ENCODE results near the gene HSPA12B. TPM values are rescaled to one million over a fixed set of nuclear protein-coding genes. Genes with fewer than 3 reads are reported as not detected.
"Not testable (repeated sequence)": the region's sequence is repeated elsewhere in the genome, so short reads cannot be mapped to it uniquely, and the experiment has no call there.

Gene HSPA12B
- total RNA-seq, 1 experiment from 2014 or later = not detected

DNA sequence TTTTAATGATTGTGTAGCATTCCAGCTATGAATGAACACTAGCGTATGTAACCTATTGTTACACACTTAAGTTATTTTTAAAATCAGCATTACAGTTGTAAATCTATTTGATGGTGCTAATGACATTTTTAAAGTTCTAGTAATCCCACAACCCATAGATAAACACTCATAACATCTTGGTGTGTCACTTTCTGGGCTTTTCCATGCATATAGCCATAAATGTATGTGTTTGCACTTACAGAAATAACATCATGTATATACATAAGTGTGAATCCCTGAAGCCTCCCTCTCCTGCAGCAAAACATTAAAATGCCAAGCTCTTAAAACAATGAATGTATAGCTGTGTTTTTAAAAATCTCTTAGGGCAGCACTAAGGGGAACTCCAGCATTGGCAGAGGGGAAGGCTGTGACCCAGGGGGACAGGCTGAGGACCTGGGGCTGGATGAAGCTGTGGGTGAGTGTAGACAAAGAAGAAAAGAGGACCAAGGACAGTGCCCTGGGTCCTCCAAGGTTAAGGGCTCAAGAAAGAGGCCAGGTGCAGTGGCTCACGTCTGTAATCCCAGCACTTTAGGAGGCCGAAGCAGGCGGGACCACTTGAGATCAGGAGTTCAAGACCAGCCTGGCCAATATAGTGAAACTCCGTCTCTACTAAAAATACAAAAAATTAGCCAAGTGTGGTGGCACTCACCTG, 55.0 kb downstream of the HSPA12B start:
- no peak overlapping the region for H3K27ac Mint-ChIP-seq (ENCODE audit: unreplicated experiment)
- TSS peak; percentile 70 for BruUV-seq (replicated peaks)
- POLR2A ChIA-PET = interaction anchor here (1.0 to 2.1 kb wide), 2 partner anchors 19 to 31 kb away, joined by 3 to 7 read pairs; no protein-coding TSS in a partner anchor
- H3K9me3 ChIP-seq = no peaks in the 10 kb centered on the region
- TF ChIP-seq, protein P1, sequence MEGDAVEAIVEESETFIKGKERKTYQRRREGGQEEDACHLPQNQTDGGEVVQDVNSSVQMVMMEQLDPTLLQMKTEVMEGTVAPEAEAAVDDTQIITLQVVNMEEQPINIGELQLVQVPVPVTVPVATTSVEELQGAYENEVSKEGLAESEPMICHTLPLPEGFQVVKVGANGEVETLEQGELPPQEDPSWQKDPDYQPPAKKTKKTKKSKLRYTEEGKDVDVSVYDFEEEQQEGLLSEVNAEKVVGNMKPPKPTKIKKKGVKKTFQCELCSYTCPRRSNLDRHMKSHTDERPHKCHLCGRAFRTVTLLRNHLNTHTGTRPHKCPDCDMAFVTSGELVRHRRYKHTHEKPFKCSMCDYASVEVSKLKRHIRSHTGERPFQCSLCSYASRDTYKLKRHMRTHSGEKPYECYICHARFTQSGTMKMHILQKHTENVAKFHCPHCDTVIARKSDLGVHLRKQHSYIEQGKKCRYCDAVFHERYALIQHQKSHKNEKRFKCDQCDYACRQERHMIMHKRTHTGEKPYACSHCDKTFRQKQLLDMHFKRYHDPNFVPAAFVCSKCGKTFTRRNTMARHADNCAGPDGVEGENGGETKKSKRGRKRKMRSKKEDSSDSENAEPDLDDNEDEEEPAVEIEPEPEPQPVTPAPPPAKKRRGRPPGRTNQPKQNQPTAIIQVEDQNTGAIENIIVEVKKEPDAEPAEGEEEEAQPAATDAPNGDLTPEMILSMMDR (IDR thresholded peaks at IDR 0.05; ENCODE audit: insufficient read depth in 1 of 2, low read depth in 1 of 2, low read length in 1 of 2, severe bottlenecking in 1 of 2, unreplicated experiment in 1 of 2) = no peak
- no peak for DNase-seq
- intact Hi-C loops (cut with micrococcal nuclease; ENCODE audit: unreplicated experiment) = loop anchor here (5.0 kb wide), 1 partner anchor 70 kb away; no protein-coding TSS in a partner anchor
- peaks cover 29% of the 10 kb centered on the region for H3K4me1 ChIP-seq
- H3K9me3 Mint-ChIP-seq (ENCODE audit: unreplicated experiment) = no peaks in the 10 kb centered on the region
- peaks cover 7% of the 10 kb centered on the region for H3K36me3 Mint-ChIP-seq (ENCODE audit: insufficient read depth, unreplicated experiment)
- CTCF ChIA-PET = interaction anchor here (0.6 to 2.5 kb wide), 12 partner anchors 9 to 222 kb away, joined by 3 to 27 read pairs (median 4); partner anchors contain the start of genes ADISSP, AP5S1 and CDC25B
- H3K27me3 ChIP-seq (replicated peaks; ENCODE audit: control insufficient read depth, insufficient read depth, low read length) = no peaks in the 10 kb centered on the region
- H3K4me1 Mint-ChIP-seq (ENCODE audit: low read depth, unreplicated experiment) = peaks cover 7% of the 10 kb centered on the region
- H3K4me3 Mint-ChIP-seq (ENCODE audit: unreplicated experiment) = peak overlapping the region; percentile 74
- peaks cover 3% of the 10 kb centered on the region for H3K27me3 Mint-ChIP-seq (ENCODE audit: insufficient read depth, unreplicated experiment)
- H3K36me3 ChIP-seq (ENCODE audit: control insufficient read depth, insufficient read depth, low read length) = no peaks in the 10 kb centered on the region
- H3K4me3 ChIP-seq (ENCODE audit: low read depth, low read length) = peak overlapping the region; percentile 32

DNA sequence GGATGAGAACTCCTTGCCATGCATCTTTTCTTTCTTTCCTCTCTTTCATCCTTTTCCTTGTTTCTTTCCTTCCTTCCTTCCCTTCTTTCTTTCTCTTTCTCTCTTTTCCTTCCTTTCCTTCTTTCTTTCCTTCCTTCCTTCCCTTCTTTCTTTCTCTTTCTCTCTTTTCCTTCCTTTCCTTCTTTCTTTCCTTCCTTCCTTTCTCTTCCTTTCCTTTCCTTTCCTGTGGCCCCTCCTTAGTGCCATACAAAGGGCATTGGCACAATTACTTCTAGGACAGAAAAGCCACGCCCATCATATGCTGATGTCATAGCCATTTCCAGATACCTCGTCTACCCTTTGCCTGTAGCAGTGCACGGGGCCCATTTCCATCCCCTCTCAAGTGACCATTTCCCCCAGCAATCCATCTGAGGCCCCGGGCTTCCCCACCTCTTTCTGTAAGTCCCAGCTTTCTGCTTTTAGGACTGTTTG, 56.2 kb downstream of the HSPA12B start:
- H3K36me3 Mint-ChIP-seq (ENCODE audit: insufficient read depth, unreplicated experiment) = peaks cover 7% of the 10 kb centered on the region
- POLR2A ChIA-PET = interaction anchor here (0.7 kb wide), 1 partner anchor 30 kb away, joined by 3 read pairs; no protein-coding TSS in a partner anchor
- no peaks in the 10 kb centered on the region for H3K36me3 ChIP-seq (ENCODE audit: control insufficient read depth, insufficient read depth, low read length)
- H3K27me3 ChIP-seq (replicated peaks; ENCODE audit: control insufficient read depth, insufficient read depth, low read length) = no peaks in the 10 kb centered on the region
- intact Hi-C loops (cut with micrococcal nuclease; ENCODE audit: unreplicated experiment) = loop anchor here (5.0 kb wide), 1 partner anchor 69 kb away; no protein-coding TSS in a partner anchor
- H3K9me3 ChIP-seq = no peaks in the 10 kb centered on the region
- TF ChIP-seq, protein P1 (IDR thresholded peaks at IDR 0.05; ENCODE audit: insufficient read depth in 1 of 2, low read depth in 1 of 2, low read length in 1 of 2, severe bottlenecking in 1 of 2, unreplicated experiment in 1 of 2) = no peak
- H3K4me3 Mint-ChIP-seq (ENCODE audit: unreplicated experiment) = peak overlapping the region; percentile 5
- CTCF ChIA-PET = no interaction called here
- H3K27ac Mint-ChIP-seq (ENCODE audit: unreplicated experiment) = no peak overlapping the region
- H3K4me3 ChIP-seq (ENCODE audit: low read depth, low read length) = no peak overlapping the region
- H3K4me1 Mint-ChIP-seq (ENCODE audit: low read depth, unreplicated experiment) = peaks cover 7% of the 10 kb centered on the region
- DNase-seq = no peak
- H3K4me1 ChIP-seq = peaks cover 23% of the 10 kb centered on the region
- H3K9me3 Mint-ChIP-seq (ENCODE audit: unreplicated experiment) = no peaks in the 10 kb centered on the region
- BruUV-seq (replicated peaks) = no TSS peak
- H3K27me3 Mint-ChIP-seq (ENCODE audit: insufficient read depth, unreplicated experiment) = peaks cover 3% of the 10 kb centered on the region

DNA sequence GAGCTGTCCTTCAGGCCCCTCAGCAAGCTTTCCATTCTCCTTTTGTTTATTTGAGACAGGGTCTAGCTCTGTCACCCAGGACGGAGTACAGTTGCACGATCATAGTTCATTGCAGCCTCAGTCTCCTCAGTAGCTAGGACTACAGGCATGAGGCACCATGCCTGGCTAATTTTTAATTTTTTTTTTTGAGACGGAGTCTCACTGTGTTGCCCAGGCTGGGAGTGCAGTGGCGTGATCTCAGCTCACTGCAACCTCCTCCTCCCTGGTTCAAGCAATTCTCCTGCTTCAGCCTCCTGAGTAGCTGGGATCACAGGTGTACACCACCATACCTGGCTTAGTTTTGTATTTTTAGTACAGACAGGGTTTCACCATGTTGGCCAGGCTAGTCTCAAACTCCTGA, 56.7 kb downstream of the HSPA12B start:
- not testable (repeated sequence) for BruUV-seq (replicated peaks); H3K36me3 Mint-ChIP-seq (ENCODE audit: insufficient read depth, unreplicated experiment); H3K27me3 Mint-ChIP-seq (ENCODE audit: insufficient read depth, unreplicated experiment); H3K27ac Mint-ChIP-seq (ENCODE audit: unreplicated experiment); H3K9me3 Mint-ChIP-seq (ENCODE audit: unreplicated experiment); H3K27me3 ChIP-seq (replicated peaks; ENCODE audit: control insufficient read depth, insufficient read depth, low read length); DNase-seq; H3K36me3 ChIP-seq (ENCODE audit: control insufficient read depth, insufficient read depth, low read length); H3K4me3 ChIP-seq (ENCODE audit: low read depth, low read length); H3K4me3 Mint-ChIP-seq (ENCODE audit: unreplicated experiment); H3K9me3 ChIP-seq; H3K4me1 Mint-ChIP-seq (ENCODE audit: low read depth, unreplicated experiment)
- CTCF ChIA-PET = interaction anchor here (0.8 kb wide), 1 partner anchor 29 kb away, joined by 3 read pairs; no protein-coding TSS in a partner anchor
- H3K4me1 ChIP-seq = peaks cover 22% of the 10 kb centered on the region
- intact Hi-C loops (cut with micrococcal nuclease; ENCODE audit: unreplicated experiment) = loop anchor here (5.0 kb wide), 1 partner anchor 68 kb away; no protein-coding TSS in a partner anchor
- POLR2A ChIA-PET = interaction anchor here (0.7 kb wide), 1 partner anchor 29 kb away, joined by 3 read pairs; no protein-coding TSS in a partner anchor

DNA sequence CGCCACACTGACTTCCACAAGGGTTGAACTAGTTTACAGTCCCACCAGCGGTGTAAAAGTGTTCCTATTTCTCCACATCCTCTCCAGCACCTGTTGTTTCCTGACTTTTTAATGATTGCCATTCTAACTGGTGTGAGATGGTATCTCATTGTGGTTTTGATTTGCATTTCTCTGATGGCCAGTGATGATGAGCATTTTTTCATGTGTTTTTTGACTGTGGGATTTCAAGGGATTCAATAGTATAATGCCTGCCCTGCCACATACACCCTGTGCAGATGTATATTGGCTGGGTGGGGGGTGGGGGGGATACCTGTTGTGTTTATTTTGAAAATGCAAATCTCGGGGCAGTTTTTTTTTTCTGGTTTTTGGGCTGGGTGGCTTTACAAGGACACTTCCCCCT, 61.7 kb downstream of the HSPA12B start:
- H3K4me1 Mint-ChIP-seq (ENCODE audit: low read depth, unreplicated experiment) = peaks cover 11% of the 10 kb centered on the region
- H3K36me3 Mint-ChIP-seq (ENCODE audit: insufficient read depth, unreplicated experiment); H3K4me3 ChIP-seq (ENCODE audit: low read depth, low read length); H3K36me3 ChIP-seq (ENCODE audit: control insufficient read depth, insufficient read depth, low read length); CTCF ChIA-PET; H3K27ac Mint-ChIP-seq (ENCODE audit: unreplicated experiment); H3K27me3 ChIP-seq (replicated peaks; ENCODE audit: control insufficient read depth, insufficient read depth, low read length); H3K9me3 ChIP-seq; H3K9me3 Mint-ChIP-seq (ENCODE audit: unreplicated experiment); H3K4me3 Mint-ChIP-seq (ENCODE audit: unreplicated experiment); H3K27me3 Mint-ChIP-seq (ENCODE audit: insufficient read depth, unreplicated experiment); DNase-seq; intact Hi-C loops (cut with micrococcal nuclease; ENCODE audit: unreplicated experiment); POLR2A ChIA-PET; BruUV-seq (replicated peaks): not testable (repeated sequence)
- H3K4me1 ChIP-seq = peaks cover 21% of the 10 kb centered on the region

Data from Caco-2 (cell line).